ENCODE measurements around the gene ARMC9.

Gene ARMC9

DNA sequence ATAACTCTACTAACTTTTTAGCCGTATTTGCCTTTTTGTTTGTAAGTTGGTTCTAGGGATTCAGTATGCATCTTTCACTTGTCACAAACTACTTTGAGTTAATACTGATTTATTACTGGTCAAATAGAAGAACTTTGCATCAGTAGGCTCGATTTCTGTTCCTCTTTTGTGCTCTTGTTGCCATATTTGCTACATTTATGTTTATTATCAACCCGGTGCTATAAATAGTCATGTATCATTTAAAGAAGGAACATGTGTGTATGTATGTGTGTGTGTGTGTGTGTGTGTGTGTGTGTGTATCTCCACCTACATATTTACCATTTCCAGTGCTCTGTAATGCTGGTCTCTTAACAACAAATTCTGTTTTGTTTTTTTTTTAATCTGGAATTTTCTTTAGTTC lies 117.5 kb downstream of the ARMC9 start:
- DNase-seq (no peak), ATAC-seq (no peak)

DNA sequence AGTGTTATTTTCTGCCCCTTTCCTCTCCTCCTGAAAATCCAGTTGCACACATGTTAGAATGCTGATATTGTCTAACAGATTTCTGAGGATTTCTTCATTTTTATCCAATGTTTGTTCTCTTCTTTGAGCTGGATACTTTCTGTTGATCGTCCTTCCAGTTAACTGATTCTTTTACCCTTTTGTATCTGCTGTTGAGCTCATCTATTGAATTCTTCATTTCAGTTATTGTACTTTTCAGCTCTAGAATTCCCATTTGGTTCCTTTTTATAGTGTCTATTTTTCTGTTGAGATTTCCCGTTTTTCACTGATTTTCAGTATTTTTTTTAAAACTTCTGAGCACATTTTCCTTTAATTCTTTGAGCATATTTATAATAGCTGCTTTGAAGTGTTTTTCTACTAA lies 119.1 kb downstream of the ARMC9 start:
- no peak for ATAC-seq

DNA sequence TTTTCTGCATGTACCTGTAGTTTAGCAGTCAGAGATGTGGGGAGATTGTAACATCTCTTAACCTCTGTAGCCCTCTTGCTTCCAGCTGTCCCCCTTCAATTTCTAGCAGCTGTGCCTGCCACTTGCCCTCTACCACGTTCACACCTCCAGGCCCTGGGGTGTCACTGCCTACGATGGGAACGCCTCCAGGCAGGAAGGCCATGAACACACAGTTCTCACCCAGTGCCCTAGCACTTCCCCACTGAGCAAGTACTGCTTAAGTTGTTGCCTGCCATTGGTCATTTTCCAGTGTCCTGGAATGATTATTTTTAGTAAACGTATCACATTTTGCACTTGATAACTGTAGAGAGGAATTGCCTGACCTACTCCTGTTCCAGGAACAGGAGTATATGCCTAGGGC lies 120.0 kb downstream of the ARMC9 start:
- ATAC-seq (no peak), DNase-seq (no peak)

More for the DNA sequence above, 119.1 kb downstream of the ARMC9 start:
- DNase-seq = no peak

DNA sequence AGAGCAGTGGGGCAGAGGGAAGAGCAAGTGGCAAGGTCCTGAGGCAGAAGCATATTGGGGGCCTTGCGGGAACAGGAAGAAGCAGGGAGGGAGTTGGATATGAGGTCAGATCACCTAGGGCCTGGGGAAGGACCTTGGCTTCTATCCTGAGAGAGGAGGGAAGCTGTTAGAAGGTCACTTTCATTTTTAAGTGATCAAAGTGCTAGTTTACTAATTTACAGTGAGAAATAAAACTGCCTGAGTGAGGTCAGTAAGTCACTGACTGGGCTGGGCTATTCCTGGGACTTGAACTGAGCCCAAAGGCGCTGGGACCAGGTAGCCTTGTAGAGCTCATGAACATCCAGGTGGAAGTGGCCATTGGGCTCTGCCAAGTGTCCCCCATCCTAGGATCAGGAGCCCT lies 120.5 kb downstream of the ARMC9 start:
- no peak for DNase-seq
- no peak for ATAC-seq

DNA sequence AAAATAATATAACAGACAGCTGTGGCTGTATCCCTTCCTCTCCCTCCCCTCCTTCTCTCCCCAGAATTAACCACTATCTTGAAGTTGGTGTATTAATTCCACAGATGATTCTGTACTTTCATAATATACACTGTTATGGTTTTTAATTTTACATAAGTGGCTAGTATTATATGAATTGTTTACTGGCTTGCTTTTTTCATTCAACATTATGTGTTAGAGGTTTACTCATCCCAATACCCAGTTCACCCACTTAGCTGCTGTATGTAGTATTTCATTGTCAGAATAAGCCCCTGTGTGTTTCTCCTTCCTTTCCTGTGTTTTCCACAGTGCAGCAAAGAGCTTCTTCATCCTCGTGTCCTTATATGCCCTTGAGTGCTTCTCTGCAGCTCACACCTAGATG lies 121.4 kb downstream of the ARMC9 start:
- DNase-seq (no peak), ATAC-seq (no peak)

DNA sequence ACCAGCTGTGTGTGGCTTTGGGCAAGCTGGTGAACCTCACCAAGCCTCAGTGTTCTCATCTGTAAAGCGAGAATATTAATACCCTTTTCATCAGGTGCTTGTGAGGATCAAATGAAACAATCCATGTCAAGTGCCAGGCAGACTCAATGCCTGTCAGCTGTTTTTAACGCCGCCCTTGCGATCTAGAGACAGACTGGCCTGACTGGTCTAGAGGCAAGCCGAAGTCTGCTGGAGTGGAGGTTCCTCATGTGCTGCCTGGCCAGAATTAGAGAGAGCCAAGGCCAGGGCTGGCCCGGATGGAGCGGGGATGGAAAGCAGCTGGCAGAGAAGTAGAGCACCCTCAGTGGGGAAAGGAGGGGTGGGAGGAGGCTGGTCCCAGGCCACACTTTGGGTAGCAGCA lies 122.6 kb downstream of the ARMC9 start:
- ATAC-seq (no peak), DNase-seq (no peak)

DNA sequence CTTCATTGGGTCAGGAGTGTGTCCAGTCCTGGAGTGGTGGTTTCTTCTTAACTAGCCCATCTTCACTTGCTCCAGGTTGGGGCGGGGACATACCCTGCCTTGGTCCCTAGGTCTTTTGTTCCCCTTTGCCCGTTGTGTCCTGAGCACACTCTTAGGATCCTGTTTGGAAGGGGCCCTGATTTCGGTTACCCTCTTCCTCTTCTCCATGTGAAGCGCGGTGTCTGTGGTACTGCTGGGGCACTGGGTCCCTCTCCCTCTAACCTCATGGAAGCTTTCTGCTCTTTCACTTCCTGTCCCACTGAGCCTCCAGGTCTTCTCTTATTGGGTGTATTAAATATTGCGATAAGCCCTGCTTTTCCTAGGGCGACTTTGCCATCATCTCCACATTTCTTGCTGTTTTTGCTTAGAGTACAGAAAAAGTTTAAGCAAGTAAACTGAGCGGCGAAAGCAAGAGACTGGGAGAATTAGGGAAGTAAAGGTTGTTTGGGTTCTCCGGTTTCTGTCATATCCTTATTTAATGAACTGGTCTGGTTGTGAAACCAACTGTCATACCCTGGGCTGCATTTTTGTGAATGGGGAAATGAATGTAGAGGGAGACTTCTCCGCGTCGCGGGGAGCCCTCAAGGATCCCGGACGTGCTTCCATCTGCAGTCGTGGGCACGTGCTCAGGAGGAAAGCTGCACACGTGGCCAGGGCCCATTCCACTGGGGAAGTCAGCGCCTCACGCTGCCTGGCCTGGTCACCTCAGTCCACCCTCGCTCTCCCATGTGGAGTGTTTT lies 123.3 kb downstream of the ARMC9 start:
- ATAC-seq (peak; percentile 23), DNase-seq (no peak)

DNA sequence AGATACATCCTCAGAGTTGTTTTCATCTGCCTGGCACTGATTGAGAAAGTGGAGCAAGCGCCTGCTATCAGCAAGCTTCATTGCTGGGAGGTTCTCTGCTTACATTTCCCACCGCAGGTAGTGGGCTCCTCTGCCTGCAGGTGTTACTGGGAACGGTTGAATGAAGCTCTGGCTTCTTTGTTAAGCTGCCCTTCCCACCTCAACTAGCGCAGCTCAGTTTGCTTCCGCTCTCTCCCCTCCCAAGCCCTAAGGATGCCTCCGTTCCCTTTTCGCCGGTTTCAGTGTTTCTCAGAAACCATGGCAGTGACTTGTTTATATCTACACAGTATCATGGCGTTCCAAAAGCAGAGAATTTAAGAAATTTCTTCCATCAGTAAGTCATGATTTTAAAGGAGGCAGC lies 124.9 kb downstream of the ARMC9 start:
- no peak for ATAC-seq

DNA sequence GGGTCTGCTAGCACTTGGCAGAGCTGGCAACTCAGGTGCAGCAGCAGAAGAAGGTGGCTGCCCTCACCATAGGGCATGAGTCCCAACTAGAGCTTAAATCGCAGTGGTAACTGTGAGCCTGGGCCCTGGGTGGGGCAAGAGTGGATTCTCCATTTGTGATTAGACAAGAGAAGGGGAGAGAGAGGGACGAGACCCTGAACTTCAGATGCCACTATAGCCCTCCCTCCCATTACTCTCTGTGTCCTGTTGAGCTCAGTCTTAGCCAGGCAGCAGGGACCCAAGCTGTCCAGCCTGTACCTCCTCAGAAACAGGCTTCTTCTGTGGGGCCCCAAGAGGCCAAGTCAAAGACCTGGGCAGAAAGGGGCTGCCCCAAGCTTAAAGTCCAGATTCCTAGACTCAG lies 127.4 kb downstream of the ARMC9 start:
- no peak for ATAC-seq
- no peak for DNase-seq

More for the DNA sequence above, 124.9 kb downstream of the ARMC9 start:
- DNase-seq = no peak

DNA sequence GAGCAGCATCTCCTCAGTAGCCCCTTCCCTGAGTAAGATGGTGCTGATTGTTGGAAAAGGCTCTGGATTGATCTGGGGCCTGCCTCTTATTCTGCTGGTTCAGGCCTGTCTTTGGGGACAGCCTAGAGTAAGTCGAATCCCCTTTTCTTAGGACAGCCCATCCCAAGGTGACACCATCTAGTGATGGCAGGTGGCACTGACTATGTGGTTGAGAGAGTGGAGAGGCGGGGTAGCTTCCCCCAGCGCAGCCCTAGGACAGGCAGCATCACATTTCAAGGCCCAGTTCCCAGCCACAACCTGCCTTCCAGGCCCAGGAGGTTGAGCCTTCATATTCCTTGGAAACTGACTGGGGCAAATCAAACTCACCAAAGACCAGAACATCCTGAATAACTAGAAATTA lies 128.0 kb downstream of the ARMC9 start:
- no peak for DNase-seq
- ATAC-seq = no peak

DNA sequence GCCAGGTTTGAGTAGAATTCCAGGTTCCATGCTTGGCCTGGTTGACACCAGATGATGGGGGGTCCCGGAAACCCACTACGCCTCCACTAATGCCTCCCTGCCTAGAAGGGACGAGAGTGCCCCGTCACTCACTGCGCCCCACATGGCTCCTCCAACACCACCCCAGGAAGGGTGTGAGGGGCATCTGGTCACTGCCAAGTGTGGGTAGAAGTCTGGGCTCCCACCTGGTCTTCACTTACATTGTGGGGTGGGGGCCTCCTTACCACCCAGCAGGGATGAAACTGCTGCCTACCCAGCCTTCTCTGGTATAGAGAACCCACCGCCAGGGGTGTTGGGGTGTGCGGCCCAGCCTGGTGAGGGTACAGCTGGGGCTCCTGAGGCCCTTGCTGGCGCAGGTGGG lies 131.9 kb downstream of the ARMC9 start:
- no peak for ATAC-seq
- no peak for DNase-seq

DNA sequence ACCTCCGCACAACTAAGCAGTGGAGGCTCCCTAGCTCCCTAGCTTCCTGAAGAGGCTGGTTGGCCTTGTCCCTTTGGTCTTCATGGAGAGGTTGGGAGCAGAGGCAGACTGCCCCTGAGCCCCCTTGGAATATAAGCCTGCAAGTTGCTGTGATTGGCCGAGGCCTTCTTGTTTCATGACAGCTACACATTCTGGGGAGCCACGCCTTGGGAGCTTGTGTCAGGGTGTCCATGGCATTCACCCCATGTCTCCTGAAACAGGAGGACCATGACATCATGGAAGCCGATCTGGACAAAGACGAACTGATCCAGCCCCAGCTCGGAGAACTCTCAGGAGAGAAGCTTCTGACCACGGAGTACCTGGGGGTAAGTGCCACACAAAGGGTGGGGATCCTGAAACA lies 133.1 kb downstream of the ARMC9 start:
- ATAC-seq = no peak
- no peak for DNase-seq

DNA sequence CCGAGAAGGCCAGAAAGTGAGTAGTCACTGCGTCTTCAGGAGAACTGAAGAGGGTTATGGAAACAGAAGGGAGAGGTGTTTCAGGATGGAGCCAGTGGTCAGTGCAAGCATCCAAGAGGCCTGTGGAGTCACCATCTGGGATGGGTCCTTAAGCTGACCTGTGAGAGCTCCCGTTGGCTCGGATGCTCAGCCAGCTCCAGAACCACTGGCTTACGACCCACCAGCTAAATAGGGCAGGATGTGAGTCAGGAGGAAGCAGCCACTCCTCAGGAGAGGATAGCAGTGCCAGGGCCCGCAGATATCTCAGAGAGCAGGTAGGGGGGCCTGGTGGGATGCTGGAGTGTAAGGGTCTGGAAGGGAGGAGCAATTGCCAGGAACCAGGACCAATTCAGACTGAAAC lies 134.0 kb downstream of the ARMC9 start:
- ATAC-seq = no peak
- no peak for DNase-seq

DNA sequence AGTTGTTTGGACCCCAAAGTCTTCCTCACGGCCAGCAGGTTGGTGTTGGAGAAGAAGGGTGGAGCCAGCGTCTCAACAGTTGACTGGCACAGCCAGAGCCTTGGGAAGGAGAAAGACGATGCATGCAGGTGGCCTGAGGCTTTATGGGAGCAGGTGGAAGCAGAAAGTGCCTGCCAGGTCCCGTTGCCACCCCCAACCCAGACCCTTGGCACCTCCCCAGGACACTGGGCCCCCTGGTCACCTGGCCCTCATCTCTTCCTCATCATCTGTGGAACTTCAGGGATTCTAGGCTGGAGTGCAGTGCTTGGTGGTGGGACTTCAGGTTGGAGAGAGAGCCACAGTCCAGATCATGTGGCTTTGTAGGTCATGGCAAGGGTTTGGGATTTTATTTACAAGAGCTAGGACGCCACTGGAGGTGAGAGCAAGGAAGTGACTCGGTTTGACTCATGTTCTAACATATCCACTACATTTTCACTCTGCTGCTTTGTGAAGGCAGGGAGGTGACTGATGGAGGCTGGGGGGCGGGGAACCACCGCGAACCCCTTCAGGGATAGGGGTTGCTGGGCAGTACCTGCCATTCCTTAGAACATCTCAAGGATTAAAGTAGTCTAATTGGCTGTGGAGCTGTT lies 134.6 kb downstream of the ARMC9 start:
- peak; percentile 28 for ATAC-seq

DNA sequence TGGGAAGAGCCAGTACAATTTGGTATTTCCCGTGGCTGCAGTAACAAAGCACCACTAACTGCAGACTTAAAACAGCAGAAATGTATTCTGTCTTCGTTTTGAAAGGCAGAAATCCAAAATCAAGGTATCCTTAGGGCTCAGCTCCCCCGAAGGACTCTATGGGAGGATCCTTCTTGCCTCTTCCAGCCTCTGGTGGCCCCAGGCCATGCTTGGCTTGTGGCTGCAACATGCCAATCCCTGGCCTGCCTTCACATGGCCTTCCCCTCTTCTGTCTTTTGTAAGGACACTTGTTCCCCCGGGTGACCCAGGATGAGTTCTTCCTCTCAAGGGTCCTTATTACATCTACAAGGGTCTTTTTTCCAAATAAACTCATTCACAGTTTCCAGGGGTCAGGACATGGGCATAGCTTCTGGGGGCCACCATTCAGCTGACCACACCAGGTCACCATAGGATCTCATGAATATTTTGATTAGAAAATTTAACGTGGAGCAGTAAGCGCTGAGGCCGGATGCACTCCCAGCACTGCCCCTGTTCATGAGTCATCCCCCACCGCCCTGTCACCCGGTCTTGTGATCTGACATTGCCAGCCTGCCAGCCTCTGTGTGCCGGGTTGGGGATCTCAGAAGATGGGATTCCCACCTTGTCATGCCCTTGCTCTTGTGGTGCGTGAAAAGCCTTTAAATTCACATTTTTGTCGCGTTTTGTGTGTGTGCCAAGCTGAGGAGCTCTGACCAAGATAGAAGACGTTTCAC lies 135.9 kb downstream of the ARMC9 start:
- no peak for DNase-seq
- no peak for ATAC-seq

More for the DNA sequence above, 134.6 kb downstream of the ARMC9 start:
- no peak for DNase-seq

DNA sequence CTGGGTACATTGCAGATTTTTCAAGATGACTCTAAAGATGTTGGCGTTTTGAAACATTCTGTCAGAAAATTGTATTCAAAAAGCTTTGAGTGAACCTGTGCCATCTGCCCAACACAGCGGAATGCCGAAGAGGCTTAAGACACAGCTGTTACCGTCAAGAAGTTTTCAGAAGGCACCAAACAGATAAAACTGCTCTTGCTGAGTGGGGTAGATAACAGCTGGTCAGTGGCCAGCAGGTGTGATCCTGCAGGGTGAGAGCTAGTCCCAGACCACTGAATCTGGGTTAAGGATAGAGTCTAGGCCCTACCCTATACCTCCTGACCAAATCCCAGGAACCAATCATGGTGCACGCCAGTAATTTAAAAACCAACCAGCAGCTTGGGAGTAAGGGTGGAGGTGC lies 136.6 kb downstream of the ARMC9 start:
- DNase-seq (no peak), ATAC-seq (no peak)

DNA sequence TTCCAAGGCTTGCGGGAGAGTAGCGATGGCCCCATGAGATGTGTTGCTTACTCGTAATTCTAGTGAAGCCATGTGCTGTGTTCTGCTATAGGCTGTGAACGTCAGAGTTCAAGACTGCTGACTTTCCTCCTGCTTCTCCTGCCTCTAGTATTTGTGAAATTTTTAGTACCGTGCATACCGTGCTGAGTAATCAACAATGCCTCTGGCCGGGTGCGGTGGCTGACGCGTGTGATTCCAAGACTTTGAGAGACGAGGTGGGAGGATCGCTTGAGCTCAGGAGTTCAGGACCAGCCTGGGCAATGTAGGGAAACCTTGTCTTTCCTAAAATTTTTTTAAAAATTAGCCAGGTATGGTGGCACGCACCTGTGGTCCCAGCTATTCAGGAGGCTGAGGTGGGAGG lies 137.2 kb downstream of the ARMC9 start:
- ATAC-seq (no peak), DNase-seq (no peak)

DNA sequence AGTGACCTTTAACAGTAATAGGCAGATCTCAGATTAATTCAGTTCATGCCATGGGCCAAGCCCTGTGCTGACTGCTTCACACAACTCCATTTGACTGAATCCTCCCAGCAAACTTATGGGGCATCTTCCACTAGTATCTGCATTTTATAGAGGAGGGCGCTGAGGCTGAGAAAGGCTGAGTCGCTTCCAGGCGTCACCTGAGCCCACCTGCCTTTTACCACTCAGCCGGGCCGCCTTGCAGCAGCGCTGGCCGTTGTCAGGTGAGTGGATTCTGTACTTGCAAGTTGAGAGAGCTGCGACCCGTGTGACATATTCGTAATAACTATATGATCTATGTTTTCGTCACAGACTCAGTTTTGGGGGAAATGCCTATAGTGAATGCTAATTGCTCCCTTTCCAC lies 137.8 kb downstream of the ARMC9 start:
- ATAC-seq = no peak
- DNase-seq = no peak

DNA sequence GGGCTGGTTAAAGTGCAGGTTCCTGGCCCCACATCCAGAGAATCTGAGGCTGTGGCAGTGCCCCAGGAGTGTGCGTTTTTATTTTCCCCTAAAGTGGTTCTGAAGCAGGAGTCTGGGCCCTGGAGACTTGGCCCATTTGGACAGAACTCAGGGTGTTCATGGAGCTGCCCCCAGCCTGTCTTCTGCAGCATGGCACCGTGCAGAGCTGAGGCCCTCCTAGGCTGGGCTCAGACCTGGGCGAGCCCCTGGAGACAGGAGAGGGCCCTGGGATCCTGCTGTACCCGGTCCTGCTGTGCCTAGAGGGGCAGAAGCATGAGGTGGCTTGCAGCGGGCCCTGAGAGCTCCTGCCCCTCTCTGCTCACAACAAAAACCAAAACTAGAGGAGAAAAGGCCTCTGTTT lies 138.3 kb downstream of the ARMC9 start:
- DNase-seq = no peak
- ATAC-seq = no peak

DNA sequence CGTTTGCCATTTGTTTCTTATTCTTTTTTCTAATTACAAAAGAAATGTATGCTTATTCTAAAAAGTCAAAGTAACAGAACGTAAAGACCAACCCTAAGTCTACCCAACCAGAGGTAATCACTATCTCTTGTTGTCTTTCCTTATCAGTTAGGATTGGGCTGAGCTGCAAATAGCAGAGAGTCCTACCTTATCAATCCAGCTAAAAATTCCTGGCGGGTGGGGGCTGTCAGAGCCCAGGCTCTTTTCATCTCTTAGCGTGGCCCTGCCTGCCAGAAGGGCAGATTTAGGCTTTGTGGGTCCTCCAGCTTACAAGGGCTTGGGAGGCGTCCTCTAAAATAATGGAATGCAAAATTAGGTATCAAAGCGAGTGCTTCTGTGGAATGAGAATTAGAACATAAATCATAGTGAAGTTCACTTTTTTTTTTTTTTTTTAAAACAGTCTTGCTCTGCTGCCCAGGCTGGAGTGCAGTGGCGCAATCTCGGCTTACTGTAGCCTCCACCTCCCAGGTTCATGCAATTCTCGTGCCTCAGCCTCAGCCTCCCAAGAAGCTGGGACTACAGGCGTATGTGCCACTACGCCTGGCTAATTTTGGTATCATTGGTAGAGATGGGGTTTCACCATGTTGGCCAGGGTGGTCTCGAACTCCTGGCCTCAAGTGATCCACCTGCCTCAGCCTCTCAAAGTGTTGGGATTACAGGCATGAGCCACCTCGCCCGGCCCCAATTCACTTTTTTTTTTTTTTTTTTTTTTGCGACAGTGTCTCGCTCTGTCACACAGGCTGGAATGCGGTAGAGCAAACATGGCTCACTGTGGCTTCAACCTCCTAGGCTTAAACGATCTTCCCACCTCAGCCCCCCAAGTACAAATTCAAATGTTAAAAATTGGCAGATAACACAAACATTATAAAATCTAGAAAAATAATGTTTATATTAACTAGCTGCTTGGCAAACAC lies 139.7 kb downstream of the ARMC9 start:
- no peak for DNase-seq
- ATAC-seq = no peak

DNA sequence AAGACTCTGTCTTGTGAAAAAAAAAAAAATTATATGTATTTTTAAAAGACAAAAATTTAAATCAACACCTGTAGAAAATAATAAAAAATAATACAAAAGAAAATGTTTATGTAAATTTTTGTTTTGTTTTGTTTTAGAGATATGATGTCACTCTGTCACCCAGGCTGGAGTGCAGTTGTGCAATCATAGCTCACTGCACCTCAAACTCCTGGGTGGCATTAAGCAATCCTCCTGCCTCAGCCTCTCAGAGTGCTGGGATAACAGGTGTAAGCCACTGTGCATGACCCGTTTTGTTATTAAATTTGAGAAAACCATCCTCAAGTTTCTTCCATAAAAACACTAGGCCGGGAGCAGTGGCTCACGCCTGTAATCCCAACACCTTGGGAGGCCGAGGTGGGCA lies 140.9 kb downstream of the ARMC9 start:
- no peak for ATAC-seq
- DNase-seq = no peak

DNA sequence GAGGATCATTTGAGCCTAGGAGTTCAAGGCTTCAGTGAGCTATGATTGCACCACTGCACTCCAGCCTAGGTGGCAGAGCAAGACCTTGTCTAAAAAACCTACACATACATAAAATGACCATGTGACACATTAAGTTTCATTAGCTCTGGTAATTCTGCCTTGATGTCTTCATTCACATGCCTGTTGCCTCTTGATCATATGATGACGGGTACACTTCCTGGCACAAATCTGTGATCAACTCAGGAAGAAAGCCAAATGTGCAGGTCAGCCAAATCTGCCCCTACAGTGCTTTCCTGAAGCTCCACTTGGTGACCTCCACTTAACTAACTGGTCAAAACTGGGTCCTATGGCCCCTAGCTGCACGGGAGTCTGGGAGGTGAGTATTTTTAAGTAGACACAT lies 142.7 kb downstream of the ARMC9 start:
- ATAC-seq (no peak), DNase-seq (no peak)
